Measurements from ENCODE around the gene UBAC2. TPM values are rescaled to one million over a fixed set of nuclear protein-coding genes. Genes with fewer than 3 reads are reported as not detected.
"Not testable (repeated sequence)": the region's sequence is repeated elsewhere in the genome, so short reads cannot be mapped to it uniquely, and the experiment has no call there.

Gene UBAC2
- total RNA-seq, 4 donors from 2014 or later: 41.8 to 51.0 (median 45.5) TPM

GRCh38 chr13:99388334-99388923 is 187.8 kb downstream of the UBAC2 start:
- no peak for DNase-seq (ENCODE audit: low spot score)
- no peak for ATAC-seq (ENCODE audit: low FRiP score)
- TF ChIP-seq CTCF (IDR thresholded peaks at IDR 0.05): no peak

- not testable (repeated sequence) for ATAC-seq (ENCODE audit: low FRiP score); DNase-seq (ENCODE audit: low spot score)
These were observed 188.4 kb downstream of the UBAC2 start for GRCh38 chr13:99389094-99389493.

DNA sequence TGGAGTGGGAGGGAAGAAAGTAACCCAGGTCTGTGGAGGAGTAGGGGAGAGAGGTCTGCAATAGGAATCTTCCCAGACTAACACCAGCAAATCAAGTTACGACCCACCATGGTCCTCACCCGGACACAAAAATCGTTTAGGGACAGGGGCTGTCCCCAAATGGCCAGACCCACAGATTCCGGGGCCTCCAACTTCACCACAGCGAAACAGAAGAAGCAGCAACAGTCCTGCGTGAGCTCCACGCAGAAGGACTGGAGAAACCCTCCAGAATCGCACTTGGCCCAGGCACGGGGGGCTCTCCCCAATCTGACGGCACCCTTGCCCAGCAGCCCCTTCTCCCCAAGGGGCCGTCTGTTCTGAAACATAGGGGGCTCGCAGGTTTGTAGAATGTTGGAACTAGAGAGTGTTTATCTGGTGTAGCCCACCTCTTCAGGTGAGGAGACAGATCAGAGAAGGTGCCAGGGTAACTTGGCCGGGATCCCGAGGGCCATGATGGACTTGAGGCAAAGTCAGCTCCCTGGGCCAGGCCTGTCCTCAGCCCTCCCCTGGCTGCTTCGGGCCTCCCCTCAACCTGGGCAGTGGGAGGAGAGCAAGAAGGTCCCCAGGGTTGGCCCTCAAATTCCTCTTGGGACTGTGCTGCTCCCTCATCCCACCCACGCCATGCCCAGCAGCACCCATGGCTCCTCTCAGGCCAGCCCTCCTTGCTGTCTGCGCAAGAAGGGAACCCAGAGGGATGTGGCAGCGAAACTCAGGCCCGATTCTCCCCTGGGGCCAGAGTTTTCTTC is 189.1 kb downstream of the UBAC2 start:
- no peak for ATAC-seq (ENCODE audit: low FRiP score)
- no peak for TF ChIP-seq CTCF (IDR thresholded peaks at IDR 0.05)
- no peak for DNase-seq (ENCODE audit: low spot score)

- ATAC-seq (ENCODE audit: low FRiP score) (no peak), DNase-seq (ENCODE audit: low spot score) (no peak)
- no peak for TF ChIP-seq CTCF (IDR thresholded peaks at IDR 0.05)
These were observed 189.9 kb downstream of the UBAC2 start for GRCh38 chr13:99390601-99391000.

DNA sequence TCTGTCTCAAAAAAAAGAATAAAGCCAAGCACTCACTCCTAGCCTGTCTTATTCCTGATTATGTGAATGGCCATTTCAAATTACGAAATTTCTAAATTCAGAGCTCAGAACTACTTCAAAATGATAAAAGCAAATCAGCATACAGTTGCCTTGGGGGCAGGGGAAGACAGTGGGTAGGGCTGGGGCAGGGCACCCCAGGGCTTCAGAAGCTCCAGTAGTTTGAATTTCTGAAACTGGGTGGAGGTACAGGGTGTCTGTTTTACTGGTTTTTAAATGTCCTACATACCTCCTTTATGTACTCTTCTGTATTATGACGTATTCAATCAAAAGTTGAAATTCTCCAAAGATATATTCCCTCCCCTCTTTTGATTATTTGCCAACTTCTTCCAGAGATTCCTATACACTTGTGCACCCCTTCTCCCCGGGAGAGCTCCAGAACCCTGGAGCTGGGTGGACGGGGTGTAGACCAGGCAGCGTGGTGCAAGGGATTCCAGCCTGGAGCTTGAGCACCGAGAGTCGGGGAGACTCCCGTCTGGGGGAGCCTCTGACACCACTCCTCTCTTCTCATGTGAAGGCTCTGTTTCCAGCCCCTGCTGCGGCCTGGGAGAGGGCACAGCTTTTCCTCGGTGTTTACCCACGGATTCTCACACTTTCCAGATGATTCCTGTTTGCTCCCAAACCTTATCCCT is 191.3 kb downstream of the UBAC2 start:
- DNase-seq (ENCODE audit: low spot score) (no peak), ATAC-seq (ENCODE audit: low FRiP score) (no peak)
- TF ChIP-seq CTCF (IDR thresholded peaks at IDR 0.05): no peak

DNA sequence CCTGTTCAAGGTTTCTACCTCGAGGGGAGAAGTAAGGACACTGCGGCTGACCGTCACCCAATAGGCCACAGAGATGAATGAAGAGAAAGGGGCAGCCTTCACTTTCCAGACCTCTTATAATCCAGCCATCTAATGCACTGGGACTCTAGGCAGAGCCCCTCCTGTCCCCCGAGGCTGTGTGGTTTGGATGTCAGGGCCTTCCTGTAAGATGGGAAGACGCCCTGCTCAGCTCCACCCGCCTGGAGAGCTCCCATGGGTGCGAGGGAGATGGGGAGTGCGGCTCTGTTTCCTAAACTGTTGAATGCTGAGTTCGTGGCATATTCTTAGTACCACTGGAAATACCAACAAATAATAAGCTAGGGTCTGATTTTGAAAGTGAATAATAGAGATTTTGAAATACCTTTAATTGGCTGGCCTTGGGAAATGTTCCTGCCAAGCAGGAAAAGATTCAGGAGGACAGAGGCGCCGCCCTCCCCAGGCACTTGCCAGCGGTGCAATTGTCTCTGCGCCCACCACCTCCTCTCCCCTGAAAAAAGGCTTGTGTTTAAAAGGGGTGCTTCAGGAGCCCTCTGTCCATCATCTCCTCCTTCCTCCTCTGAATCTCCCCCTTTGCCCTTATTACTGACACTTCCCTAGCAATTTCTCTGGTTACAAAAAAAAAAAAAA is 191.9 kb downstream of the UBAC2 start:
- no peak for DNase-seq (ENCODE audit: low spot score)
- no peak for TF ChIP-seq CTCF (IDR thresholded peaks at IDR 0.05)
- no peak for ATAC-seq (ENCODE audit: low FRiP score)

DNA sequence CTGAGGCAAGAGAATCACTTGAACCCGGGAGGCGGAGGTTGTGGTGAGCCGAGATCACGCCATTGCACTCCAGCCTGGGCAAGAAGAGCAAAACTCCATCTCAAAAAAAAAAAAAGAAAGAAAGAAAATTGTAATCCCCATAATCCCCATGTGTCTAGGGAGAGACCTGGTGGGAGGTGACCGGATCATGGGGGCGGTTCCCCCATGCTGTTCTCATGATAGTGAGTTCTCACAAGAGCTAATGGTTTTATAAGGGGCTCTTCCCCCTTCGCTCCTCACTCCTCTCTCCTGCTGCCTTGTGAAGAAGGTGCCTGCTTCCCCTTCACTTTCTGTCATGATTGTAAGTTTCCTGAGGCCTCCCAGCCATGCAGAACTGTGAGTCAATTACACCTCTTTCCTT is 192.7 kb downstream of the UBAC2 start:
- not testable (repeated sequence) for DNase-seq (ENCODE audit: low spot score); ATAC-seq (ENCODE audit: low FRiP score)

All from omental fat pad (tissue), 4 donors.